ENCODE measurements around the gene GTF2H1.

GTF2H1 gene

GRCh38 chr11:18321969-18322711 is at the start of gene GTF2H1, which contains the start of gene HPS5:
Gene GTF2H1, plus strand, starts transcription at chr11:18322567. Its CDS starts 10,508 bp downstream, at chr11:18333075.
Gene HPS5, minus strand, starts transcription at chr11:18322140. Its CDS starts 4,282 bp downstream, at chr11:18317858.
- DNase-seq, result peak; percentile 94

GRCh38 chr11:18277565-18278271 is 44.6 kb upstream of the GTF2H1 start:
- no peak for DNase-seq

GRCh38 chr11:18280438-18281045 is 41.8 kb upstream of the GTF2H1 start:
- DNase-seq, result no peak

GRCh38 chr11:18282626-18283025 is 39.7 kb upstream of the GTF2H1 start:
- no peak for DNase-seq

- DNase-seq, result no peak
Observed at GRCh38 chr11:18285841-18286240, 36.5 kb upstream of the GTF2H1 start.

GRCh38 chr11:18288911-18289310 is 33.5 kb upstream of the GTF2H1 start:
- no peak for DNase-seq

GRCh38 chr11:18294862-18295261 is 27.5 kb upstream of the GTF2H1 start:
- no peak for DNase-seq

- no peak for DNase-seq
Observed at GRCh38 chr11:18295316-18295715, 27.1 kb upstream of the GTF2H1 start.

- no peak for DNase-seq
Observed at GRCh38 chr11:18299721-18300120, 22.6 kb upstream of the GTF2H1 start.

GRCh38 chr11:18304745-18305144 is 17.6 kb upstream of the GTF2H1 start:
- no peak for DNase-seq

GRCh38 chr11:18307461-18308139 is 14.8 kb upstream of the GTF2H1 start:
- DNase-seq, result no peak

- DNase-seq, result no peak
Observed at GRCh38 chr11:18308242-18308641, 14.1 kb upstream of the GTF2H1 start.

GRCh38 chr11:18309691-18310090 is 12.7 kb upstream of the GTF2H1 start:
- DNase-seq, result no peak

- DNase-seq, result no peak
Observed at GRCh38 chr11:18310800-18311340, 11.5 kb upstream of the GTF2H1 start.

- no peak for DNase-seq
Observed at GRCh38 chr11:18312012-18312411, 10.4 kb upstream of the GTF2H1 start.

- no peak for DNase-seq
Observed at GRCh38 chr11:18312663-18313420, 9.5 kb upstream of the GTF2H1 start.

- no peak for DNase-seq
Observed at GRCh38 chr11:18313965-18314763, 8.2 kb upstream of the GTF2H1 start.

- no peak for DNase-seq
Observed at GRCh38 chr11:18314784-18315523, 7.4 kb upstream of the GTF2H1 start.

- no peak for DNase-seq
Observed at GRCh38 chr11:18315893-18316292, 6.5 kb upstream of the GTF2H1 start.

- DNase-seq, result no peak
Observed at GRCh38 chr11:18317551-18317950, 4.8 kb upstream of the GTF2H1 start.

- DNase-seq, result no peak
Observed at GRCh38 chr11:18319914-18320313, 2.5 kb upstream of the GTF2H1 start.

All from activated CD8-positive, alpha-beta memory T cell treated with anti-CD3 and anti-CD28 coated beads, Interleukin-2, amount 50 U/mL, for 48 hours (primary cell).